ENCODE data around the gene FHIT.

The FHIT gene

DNA sequence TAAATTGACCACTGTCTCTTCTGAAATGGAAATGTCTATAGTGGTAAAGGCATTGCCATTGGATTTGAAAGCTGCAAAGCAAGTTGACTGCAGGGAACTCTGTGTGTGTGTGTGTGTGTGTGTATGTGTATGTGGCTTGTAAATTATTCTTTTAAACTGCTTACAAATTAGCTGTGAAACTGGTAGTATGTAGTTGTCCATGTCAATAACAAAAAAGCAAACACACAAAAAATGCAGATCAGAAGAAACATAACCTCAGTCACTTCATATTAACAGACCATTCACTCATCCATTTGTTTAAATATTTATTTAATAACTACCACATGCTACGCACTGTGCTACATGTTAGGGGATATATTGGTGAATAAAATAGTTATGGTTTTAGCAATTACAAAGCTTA is 837.7 kb downstream of the FHIT start:
- TF ChIP-seq, protein P1, sequence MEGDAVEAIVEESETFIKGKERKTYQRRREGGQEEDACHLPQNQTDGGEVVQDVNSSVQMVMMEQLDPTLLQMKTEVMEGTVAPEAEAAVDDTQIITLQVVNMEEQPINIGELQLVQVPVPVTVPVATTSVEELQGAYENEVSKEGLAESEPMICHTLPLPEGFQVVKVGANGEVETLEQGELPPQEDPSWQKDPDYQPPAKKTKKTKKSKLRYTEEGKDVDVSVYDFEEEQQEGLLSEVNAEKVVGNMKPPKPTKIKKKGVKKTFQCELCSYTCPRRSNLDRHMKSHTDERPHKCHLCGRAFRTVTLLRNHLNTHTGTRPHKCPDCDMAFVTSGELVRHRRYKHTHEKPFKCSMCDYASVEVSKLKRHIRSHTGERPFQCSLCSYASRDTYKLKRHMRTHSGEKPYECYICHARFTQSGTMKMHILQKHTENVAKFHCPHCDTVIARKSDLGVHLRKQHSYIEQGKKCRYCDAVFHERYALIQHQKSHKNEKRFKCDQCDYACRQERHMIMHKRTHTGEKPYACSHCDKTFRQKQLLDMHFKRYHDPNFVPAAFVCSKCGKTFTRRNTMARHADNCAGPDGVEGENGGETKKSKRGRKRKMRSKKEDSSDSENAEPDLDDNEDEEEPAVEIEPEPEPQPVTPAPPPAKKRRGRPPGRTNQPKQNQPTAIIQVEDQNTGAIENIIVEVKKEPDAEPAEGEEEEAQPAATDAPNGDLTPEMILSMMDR (conservative IDR thresholded peaks at IDR 0.05; ENCODE audit: low read depth), result no peak
- ChIA-PET POLR2A (ENCODE audit: low non-redundant PET) (no interaction called here), CTCF (no interaction called here)
- no peak overlapping the region for H3K27ac ChIP-seq
- DNase-seq (ENCODE audit: low spot score), result no peak

DNA sequence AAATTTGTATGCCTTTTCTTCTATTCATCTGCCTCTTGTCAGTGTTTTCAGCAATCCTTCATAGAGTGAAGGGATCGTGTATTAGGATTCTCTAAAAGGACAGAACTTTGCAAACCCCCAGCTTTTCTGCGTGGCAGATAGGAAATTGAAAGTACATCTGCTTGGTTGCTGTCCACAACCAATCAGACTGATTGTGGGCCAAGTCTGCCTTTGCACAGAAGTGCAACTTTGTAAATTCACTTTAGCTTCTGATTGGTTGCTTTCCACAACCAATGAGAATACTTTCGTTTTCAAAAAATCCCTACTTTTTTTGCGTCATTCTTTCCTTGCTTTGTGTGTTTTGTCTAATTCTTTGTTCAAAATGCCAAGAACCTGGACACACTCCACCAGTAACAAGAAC is 847.4 kb downstream of the FHIT start:
- TF ChIP-seq, protein P1 (conservative IDR thresholded peaks at IDR 0.05; ENCODE audit: low read depth), result no peak
- POLR2A ChIA-PET (ENCODE audit: low non-redundant PET), result no interaction called here
- DNase-seq (ENCODE audit: low spot score), result no peak
- no peak overlapping the region for H3K27ac ChIP-seq
- CTCF ChIA-PET, result no interaction called here

DNA sequence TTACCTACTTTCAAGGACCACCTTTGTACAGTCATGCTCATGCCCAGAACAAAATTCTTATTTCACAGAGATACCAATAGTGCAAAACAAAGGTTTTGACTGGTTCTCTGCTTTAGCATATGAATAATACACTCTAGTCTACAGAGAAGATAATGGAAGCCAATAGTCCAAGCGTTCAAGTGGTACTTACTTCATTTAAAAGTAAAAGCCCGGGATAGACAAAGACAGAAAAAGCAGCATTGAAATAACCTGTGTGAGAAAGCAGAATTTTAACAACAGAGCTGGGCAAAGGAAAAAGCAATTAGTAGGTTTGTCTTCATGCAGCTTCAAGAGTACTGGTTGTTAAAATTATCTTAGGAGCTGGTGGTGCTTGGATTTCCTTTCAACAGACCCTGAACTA is 848.3 kb downstream of the FHIT start:
- no peak for DNase-seq (ENCODE audit: low spot score)
- TF ChIP-seq, protein P1 (conservative IDR thresholded peaks at IDR 0.05; ENCODE audit: low read depth), result no peak
- ChIA-PET POLR2A (ENCODE audit: low non-redundant PET) (no interaction called here), CTCF (no interaction called here)
- no peak overlapping the region for H3K27ac ChIP-seq

DNA sequence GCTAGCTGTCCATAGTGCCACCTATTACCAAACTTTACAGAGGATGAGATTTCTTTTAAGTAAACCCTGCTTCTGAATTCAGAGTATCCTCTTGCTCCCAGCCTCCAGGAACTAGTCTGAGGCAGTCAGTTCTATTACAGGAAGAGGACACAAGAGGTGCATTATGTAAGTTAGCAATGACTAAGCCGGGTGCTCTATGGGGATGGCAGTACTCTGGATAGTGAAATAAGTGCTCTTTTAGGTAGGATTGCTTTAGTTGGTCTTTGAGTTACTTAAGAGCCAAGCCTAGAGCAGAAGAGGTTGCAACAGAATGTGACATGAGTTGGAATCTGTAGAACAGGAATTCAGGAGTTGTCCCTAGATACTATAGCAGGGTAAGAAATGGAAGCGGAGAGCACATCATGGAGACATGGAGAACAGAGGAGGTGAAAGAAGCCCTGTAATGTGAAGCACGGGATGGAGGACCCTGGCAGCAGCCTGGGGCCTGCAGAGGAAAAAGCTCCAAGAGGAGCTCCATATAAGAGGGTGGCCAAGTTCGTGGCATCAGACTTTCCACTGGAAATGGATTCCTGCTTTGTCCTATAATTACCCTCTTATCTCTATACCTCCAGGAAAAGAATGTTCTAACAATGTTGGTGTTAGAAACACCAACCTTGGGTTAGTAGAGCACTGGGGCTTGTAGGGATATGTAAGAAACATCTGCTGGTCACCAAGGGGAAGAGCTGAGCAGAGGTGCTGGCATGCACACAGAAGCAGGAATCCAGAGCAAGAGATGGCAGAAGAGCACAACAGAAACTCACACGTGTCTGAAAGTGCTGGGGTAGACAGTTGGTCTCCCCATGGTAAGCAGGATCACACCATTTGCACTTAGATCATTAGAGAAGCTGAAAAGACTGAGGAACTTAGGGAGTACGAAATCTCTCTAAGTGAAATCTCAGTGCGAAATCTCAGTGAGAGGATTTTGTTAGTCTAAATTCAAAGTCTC is 851.1 kb downstream of the FHIT start:
- H3K27ac ChIP-seq, result no peak overlapping the region
- POLR2A ChIA-PET (ENCODE audit: low non-redundant PET), result no interaction called here
- TF ChIP-seq, protein P1 (conservative IDR thresholded peaks at IDR 0.05; ENCODE audit: low read depth), result no peak
- CTCF ChIA-PET, result no interaction called here
- no peak for DNase-seq (ENCODE audit: low spot score)

DNA sequence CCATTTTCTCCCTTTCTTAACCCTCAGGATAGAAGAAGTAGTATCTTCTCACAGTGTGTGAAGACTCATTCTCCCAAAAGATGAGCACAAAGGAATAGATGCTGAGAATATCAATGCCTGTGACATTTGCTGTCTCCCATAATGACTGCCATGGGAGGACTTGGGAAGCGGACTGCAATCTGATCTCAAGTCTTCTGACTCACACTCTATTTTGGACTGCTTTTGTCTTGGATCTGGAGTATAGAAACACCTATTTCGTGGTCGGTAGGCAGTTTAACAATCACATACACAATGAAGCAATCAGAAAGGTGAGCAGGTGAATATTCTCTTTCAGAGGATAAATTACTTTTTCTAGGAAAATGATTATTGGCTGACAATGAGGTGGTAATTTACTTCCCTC is 852.0 kb downstream of the FHIT start:
- ChIA-PET CTCF (no interaction called here), POLR2A (ENCODE audit: low non-redundant PET) (no interaction called here)
- TF ChIP-seq, protein P1 (conservative IDR thresholded peaks at IDR 0.05; ENCODE audit: low read depth), result no peak
- no peak overlapping the region for H3K27ac ChIP-seq
- no peak for DNase-seq (ENCODE audit: low spot score)

DNA sequence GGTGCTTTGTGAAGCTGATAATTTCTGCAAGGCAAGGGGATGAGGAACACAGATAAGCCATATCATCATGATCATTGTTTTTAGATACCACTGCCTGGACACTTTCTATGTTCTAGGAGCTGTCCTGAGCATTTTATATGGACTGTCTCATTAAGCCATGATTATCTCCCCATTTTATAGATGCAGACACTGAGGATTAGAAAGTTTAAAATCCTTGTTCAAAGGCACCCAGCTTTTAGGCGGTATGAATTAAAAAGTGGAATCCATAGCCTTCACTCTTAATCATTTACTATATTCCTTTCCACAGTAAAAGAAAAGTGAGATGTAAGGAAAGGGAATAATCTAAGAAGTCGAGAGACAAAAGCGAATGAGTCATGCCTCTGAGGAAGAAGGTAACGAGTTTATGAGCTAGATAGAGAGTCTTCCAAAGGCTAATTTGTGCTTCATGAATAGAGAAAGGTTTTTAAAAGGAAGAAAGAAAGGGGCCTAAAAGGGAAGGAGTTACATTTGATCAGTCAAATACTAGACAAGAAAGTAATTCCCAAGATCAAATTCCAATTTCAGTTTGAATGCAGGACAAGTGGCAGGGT is 856.0 kb downstream of the FHIT start:
- DNase-seq (ENCODE audit: low spot score), result no peak
- ChIA-PET POLR2A (ENCODE audit: low non-redundant PET) (no interaction called here), CTCF (no interaction called here)
- H3K27ac ChIP-seq, result no peak overlapping the region
- TF ChIP-seq, protein P1 (conservative IDR thresholded peaks at IDR 0.05; ENCODE audit: low read depth), result no peak
